GM12892 (cell line): ENCODE measurements around the gene HOXC4.

Source experiments
- POLR2A ChIP-seq: IDR thresholded peaks from 2 replicates; pipeline ENCODE4 v1.6.1; 2011; ENCODE audit warnings: low read depth, low read length, control low read depth
- POLR2AphosphoS5 ChIP-seq: IDR thresholded peaks from 2 replicates; pipeline ENCODE4 v1.6.1; 2011; ENCODE audit warnings: low read depth, low read length, control low read depth
- TAF1 ChIP-seq: IDR thresholded peaks from 2 replicates; pipeline ENCODE4 v1.6.1; 2011; ENCODE audit warnings: low read depth, mild to moderate bottlenecking, control low read depth, low read length, borderline replicate concordance

DNA sequence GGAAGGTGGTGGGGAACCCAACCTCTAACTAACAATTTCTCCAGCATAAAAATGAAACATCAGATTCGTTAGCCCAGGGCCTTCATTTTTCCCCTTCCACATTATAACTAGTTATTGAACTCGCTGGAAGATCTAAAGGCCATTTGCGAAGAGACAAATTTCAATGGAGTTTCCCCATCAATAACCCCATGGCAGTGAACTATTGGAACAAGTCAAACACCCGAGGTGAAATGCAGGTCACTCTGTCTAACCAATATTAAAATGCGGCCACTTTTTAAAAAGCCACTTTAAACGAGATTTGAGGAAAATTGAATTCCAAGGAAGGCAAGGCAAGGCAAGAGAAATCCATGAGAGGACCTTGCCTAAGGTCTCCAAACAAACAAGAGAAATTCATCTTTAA is 4.5 kb upstream of the HOXC4 start:
- no peak for TF ChIP-seq POLR2A
- TF ChIP-seq TAF1 = no peak
- TF ChIP-seq POLR2AphosphoS5 = no peak
